Testis (tissue), 2 donors: Measurements from ENCODE around the gene TNS3.

Experiments
- CTCF ChIP-seq, 3 experiments: fragments of 450-650 bp in 2 of 3; fragments of 200-600 bp in 1 of 3; sonication (generic) in 1 of 3; IDR thresholded peaks; one replicate each; pipeline ENCODE4 v1.5.1; 2016 to 2019; ENCODE audit warnings: antibody characterized with exemption in 3 of 3, mild to moderate bottlenecking in 2 of 3, moderate library complexity in 1 of 3
- POLR2A ChIP-seq: fragments of 450-650 bp; IDR thresholded peaks from one replicate; pipeline ENCODE4 v1.6.1; 2017; ENCODE audit warnings: antibody characterized with exemption, mild to moderate bottlenecking, moderate library complexity

DNA sequence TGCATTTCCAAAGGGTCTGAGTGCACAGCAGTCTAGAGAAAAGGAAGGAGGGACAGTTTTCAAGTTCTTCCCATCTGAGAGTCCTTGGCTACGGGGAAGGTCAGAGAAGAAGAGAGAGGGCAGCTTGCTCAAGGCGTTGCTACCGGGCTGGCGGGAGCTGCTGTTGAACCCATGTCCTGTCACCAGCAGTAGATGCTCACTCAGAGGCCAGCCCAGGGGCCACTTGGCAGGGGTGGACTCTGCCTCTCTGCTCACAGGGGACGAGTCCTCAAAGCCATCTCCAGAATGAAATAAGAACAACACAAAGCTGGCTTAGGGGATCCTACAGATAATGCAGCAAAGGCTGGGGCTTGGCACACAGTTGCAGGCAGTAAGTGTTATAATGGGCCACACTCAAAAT is 231.5 kb downstream of the TNS3 start:
- TF ChIP-seq CTCF (IDR thresholded peaks at IDR 0.05), result no peak
- no peak for TF ChIP-seq POLR2A
